ENCODE results near the gene CHAT. TPM values are rescaled to one million over a fixed set of nuclear protein-coding genes. Genes with fewer than 3 reads are reported as not detected.

The CHAT gene
- total RNA-seq, 2 donors from 2014 or later, result 0.40 TPM; not detected in 1

DNA sequence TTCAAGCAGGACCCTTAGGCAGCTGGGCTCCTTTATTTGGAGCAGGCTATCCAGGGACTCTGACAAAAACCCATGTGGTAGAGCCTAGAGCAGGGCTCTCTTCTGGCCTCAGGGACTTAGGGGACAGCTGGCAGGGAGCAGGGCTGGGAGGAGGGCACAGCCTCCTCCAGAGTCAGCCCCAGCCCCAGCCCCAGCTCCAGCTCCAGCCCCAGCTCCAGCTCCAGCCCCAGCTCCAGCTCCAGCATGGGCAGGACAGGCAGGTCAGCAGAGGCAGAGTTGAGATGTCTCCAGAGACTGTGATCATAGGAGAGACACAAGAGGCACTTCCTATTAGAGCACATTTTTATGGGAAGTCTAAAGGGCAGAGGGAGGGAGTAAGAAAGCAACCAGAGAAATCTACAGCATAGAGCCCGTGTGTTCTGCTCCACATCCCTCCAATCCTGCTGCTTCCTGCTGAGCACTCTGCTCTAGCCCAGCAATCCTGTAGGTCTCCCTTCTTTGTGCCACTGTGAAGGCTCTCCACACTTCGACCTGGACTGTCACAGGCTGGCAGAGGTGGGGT lies 52.3 kb downstream of the CHAT start:
- Histone ChIP-seq H3K27ac (no peak overlapping the region), H3K27me3 (replicated peaks; ENCODE audit: insufficient read depth) (no peaks in the 10 kb centered on the region), H3K9me3 (no peaks in the 10 kb centered on the region), H3K4me1 (replicated peaks) (no peaks in the 10 kb centered on the region), H3K4me3 (no peak overlapping the region), H3K36me3 (no peaks in the 10 kb centered on the region)
- intact Hi-C loops (cut with DNase I), result no loop called here
- 59% methylated on average over 2 of the region's 2 CpGs for WGBS
- TF ChIP-seq CTCF (IDR thresholded peaks at IDR 0.05) (no peak), POLR2A (IDR thresholded peaks at IDR 0.05) (no peak), POLR2AphosphoS5 (IDR thresholded peaks at IDR 0.05) (no peak)
- no peak for DNase-seq (ENCODE audit: low spot score)

DNA sequence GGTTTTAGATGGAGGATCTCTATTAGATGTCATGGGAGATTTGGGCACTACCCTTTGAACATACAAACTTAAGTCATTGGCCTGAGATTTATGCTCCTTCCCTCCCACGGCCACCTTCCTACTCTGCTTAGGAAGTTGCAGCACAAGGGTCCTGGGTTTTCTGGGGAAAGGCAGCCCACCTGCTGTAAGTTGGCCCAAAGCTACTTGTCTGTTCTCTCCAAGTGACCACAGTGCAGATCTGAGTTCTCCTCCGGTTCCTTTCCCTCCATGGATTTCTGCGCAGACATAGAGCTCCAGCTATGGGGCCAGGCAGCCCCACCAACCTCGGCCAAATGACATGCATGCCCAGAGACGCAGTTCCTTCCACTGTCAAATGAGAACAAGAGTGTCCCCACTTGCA lies 52.8 kb downstream of the CHAT start:
- H3K27me3 ChIP-seq (replicated peaks; ENCODE audit: insufficient read depth), result no peaks in the 10 kb centered on the region
- TF ChIP-seq POLR2AphosphoS5 (IDR thresholded peaks at IDR 0.05) (no peak), CTCF (IDR thresholded peaks at IDR 0.05) (no peak), POLR2A (IDR thresholded peaks at IDR 0.05) (no peak)
- no peak for DNase-seq (ENCODE audit: low spot score)
- no peaks in the 10 kb centered on the region for H3K9me3 ChIP-seq
- intact Hi-C loops (cut with DNase I), result no loop called here
- H3K27ac ChIP-seq, result no peak overlapping the region
- H3K4me1 ChIP-seq (replicated peaks), result no peaks in the 10 kb centered on the region
- WGBS, result 82% methylated on average over 5 of the region's 5 CpGs
- H3K36me3 ChIP-seq, result no peaks in the 10 kb centered on the region
- no peak overlapping the region for H3K4me3 ChIP-seq

GRCh38 chr10:49667991-49668390 lies 54.2 kb downstream of the CHAT start:
- DNase-seq (ENCODE audit: low spot score), result no peak
- Histone ChIP-seq H3K27me3 (replicated peaks; ENCODE audit: insufficient read depth) (peaks cover 2% of the 10 kb centered on the region), H3K27ac (no peak overlapping the region), H3K4me1 (replicated peaks) (no peaks in the 10 kb centered on the region), H3K36me3 (no peaks in the 10 kb centered on the region), H3K9me3 (no peaks in the 10 kb centered on the region), H3K4me3 (no peak overlapping the region)
- WGBS, result 47% methylated on average over 2 of the region's 2 CpGs
- no peak for TF ChIP-seq POLR2AphosphoS5 (IDR thresholded peaks at IDR 0.05)
- TF ChIP-seq POLR2A (IDR thresholded peaks at IDR 0.05), result no peak
- no peak for TF ChIP-seq CTCF (IDR thresholded peaks at IDR 0.05)
- intact Hi-C loops (cut with DNase I), result no loop called here

- DNase-seq (ENCODE audit: low spot score), result no peak
- peaks cover 2% of the 10 kb centered on the region for H3K27me3 ChIP-seq (replicated peaks; ENCODE audit: insufficient read depth)
- H3K4me3 ChIP-seq, result no peak overlapping the region
- WGBS, result 71% methylated on average over 6 of the region's 6 CpGs
- TF ChIP-seq POLR2A (IDR thresholded peaks at IDR 0.05), result no peak
- no peak for TF ChIP-seq POLR2AphosphoS5 (IDR thresholded peaks at IDR 0.05)
- no peak for TF ChIP-seq CTCF (IDR thresholded peaks at IDR 0.05)
- H3K9me3 ChIP-seq, result no peaks in the 10 kb centered on the region
- no peaks in the 10 kb centered on the region for H3K4me1 ChIP-seq (replicated peaks)
- no peaks in the 10 kb centered on the region for H3K36me3 ChIP-seq
- no peak overlapping the region for H3K27ac ChIP-seq
- intact Hi-C loops (cut with DNase I), result no loop called here
Observed at GRCh38 chr10:49668684-49669083, 54.8 kb downstream of the CHAT start.

- no peak overlapping the region for H3K4me3 ChIP-seq
- 15% methylated on average over 19 of the region's 19 CpGs for WGBS
- no peak overlapping the region for H3K27ac ChIP-seq
- intact Hi-C loops (cut with DNase I), result no loop called here
- H3K4me1 ChIP-seq (replicated peaks), result no peaks in the 10 kb centered on the region
- no peak for TF ChIP-seq POLR2AphosphoS5 (IDR thresholded peaks at IDR 0.05)
- no peak for TF ChIP-seq CTCF (IDR thresholded peaks at IDR 0.05)
- H3K27me3 ChIP-seq (replicated peaks; ENCODE audit: insufficient read depth), result no peaks in the 10 kb centered on the region
- no peaks in the 10 kb centered on the region for H3K36me3 ChIP-seq
- DNase-seq (ENCODE audit: low spot score), result no peak
- no peaks in the 10 kb centered on the region for H3K9me3 ChIP-seq
Observed at GRCh38 chr10:49678827-49679479, 65.1 kb downstream of the CHAT start.
